SK-N-SH (cell line): ENCODE data around the gene MRPS26.

Source experiments
- CTCF ChIP-seq: fragments of 200-600 bp; sonication (generic); IDR thresholded peaks from 2 replicates; pipeline ENCODE4 v1.6.1; 2017; ENCODE audit warnings: antibody characterized with exemption, mild to moderate bottlenecking, moderate library complexity
- EP300 ChIP-seq, 2 experiments: IDR thresholded peaks; 2 replicates each; pipeline versions ENCODE4 v1.4.0 to v1.6.1; 2012; ENCODE audit warnings: borderline replicate concordance in 1 of 2, low read depth in 1 of 2, low read length in 1 of 2
- EZH2phosphoT487 ChIP-seq: fragments of 200-600 bp; sonication (generic); IDR thresholded peaks from 2 replicates; pipeline ENCODE4 v1.6.1; 2017; ENCODE audit warnings: low read depth, mixed run types, mild to moderate bottlenecking, antibody characterized with exemption, moderate library complexity, borderline replicate concordance
- MXI1 ChIP-seq: IDR thresholded peaks from 2 replicates; pipeline ENCODE4 v1.6.1; 2012; ENCODE audit warnings: mild to moderate bottlenecking, low read depth, low read length, improper control_type of control experiment
- NRF1 ChIP-seq: IDR thresholded peaks from 2 replicates; pipeline ENCODE4 v1.6.1; 2012; ENCODE audit warnings: low read depth, mild to moderate bottlenecking, low read length
- POLR2AphosphoS5 ChIP-seq: IDR thresholded peaks from 2 replicates; pipeline ENCODE4 v1.6.1; 2012; ENCODE audit warnings: low read depth, low read length
- RAD21 ChIP-seq: IDR thresholded peaks from 2 replicates; pipeline ENCODE4 v1.6.1; 2012; ENCODE audit warnings: mild to moderate bottlenecking, low read length
- RCOR1 ChIP-seq: fragments of 150-350 bp; IDR thresholded peaks from 2 replicates; pipeline ENCODE4 v1.6.1; 2017; ENCODE audit warnings: antibody characterized with exemption, low read length
- REST ChIP-seq: IDR thresholded peaks from 2 replicates; pipeline ENCODE4 v1.6.1; 2012; ENCODE audit warnings: mild to moderate bottlenecking, low read depth, low read length, moderate library complexity
- RFX5 ChIP-seq: IDR thresholded peaks from 2 replicates; pipeline ENCODE4 v1.6.1; 2012; ENCODE audit warnings: mild to moderate bottlenecking, improper control_type of control experiment, low read length
- SMC3 ChIP-seq: IDR thresholded peaks from 2 replicates; pipeline ENCODE4 v1.6.1; 2012; ENCODE audit warnings: low read depth, low read length, improper control_type of control experiment
- YY1 ChIP-seq: IDR thresholded peaks from 2 replicates; pipeline ENCODE4 v1.4.0; 2012; ENCODE audit warnings: low read depth, mild to moderate bottlenecking
- ZBTB33 ChIP-seq: IDR thresholded peaks from 2 replicates; pipeline ENCODE4 v1.4.0; 2012; ENCODE audit warnings: low read depth, borderline replicate concordance

DNA sequence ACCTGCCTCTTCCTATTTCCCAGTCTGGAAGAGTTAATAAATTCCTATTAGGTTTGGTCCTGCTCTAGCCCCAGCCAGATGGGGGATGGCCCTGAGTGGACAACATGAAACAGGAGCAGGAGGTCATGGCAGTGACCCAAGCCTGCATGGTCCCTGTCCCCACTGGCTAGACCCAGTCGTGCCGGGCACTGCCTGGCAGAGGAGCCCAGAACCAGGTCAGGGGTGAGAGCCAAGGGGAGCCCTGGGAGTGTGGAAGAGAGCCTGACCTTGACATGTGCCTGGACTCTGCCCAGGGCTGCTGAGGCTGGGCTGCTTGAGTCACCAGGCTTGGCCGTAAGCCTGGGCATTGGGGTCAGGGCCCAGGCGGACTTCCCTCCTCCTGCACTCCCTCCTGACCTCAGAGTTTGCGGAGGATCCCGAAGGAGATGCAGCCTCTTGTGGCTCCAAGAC lies 35.1 kb downstream of the MRPS26 start:
- TF ChIP-seq CTCF (no peak), MXI1 (no peak), YY1 (no peak), POLR2AphosphoS5 (no peak), RAD21 (no peak), RFX5 (no peak), RCOR1 (no peak), EP300 (IDR thresholded peaks at IDR 0.05; ENCODE audit: borderline replicate concordance in 1 of 2, low read depth in 1 of 2, low read length in 1 of 2) (no peak), REST (no peak), ZBTB33 (no peak), EZH2phosphoT487 (no peak), SMC3 (no peak), NRF1 (no peak)
